ENCODE data around the gene PTPRCAP. TPM values are rescaled to one million over a fixed set of nuclear protein-coding genes. Genes with fewer than 3 reads are reported as not detected.

The PTPRCAP gene
- total RNA-seq, 6 donors from 2014 or later: 12.8 to 34.0 (median 18.0) TPM

- 78 to 83% methylated on average over 7 of the region's 7 CpGs for WGBS, 2 donors
- DNase-seq: no peak
- no peak for ATAC-seq (ENCODE audit: low FRiP score in 2 of 2)
Observed at GRCh38 chr11:67472882-67473281, 35.4 kb upstream of the PTPRCAP start.

GRCh38 chr11:67470337-67471002, 33.0 kb upstream of the PTPRCAP start:
- no peak overlapping the region for H3K27ac ChIP-seq
- ATAC-seq (ENCODE audit: low FRiP score in 2 of 2) (no peak), DNase-seq (no peak)
- no peaks in the 10 kb centered on the region for H3K36me3 ChIP-seq
- H3K4me3 ChIP-seq: no peak overlapping the region
- H3K4me1 ChIP-seq: peaks cover 21 to 36% (median 27%) of the 10 kb centered on the region in 4 donors
- no peaks in the 10 kb centered on the region for H3K9me3 ChIP-seq
- WGBS, 2 donors: 86% methylated on average over 8 of the region's 8 CpGs
- TF ChIP-seq EP300 (IDR thresholded peaks at IDR 0.05) (no peak), POLR2A (IDR thresholded peaks at IDR 0.05) (no peak), POLR2AphosphoS5 (IDR thresholded peaks at IDR 0.05) (no peak), CTCF (IDR thresholded peaks at IDR 0.05) (no peak)
- no peaks in the 10 kb centered on the region for H3K27me3 ChIP-seq

More at GRCh38 chr11:67472882-67473281, 35.4 kb upstream of the PTPRCAP start:
- TF ChIP-seq POLR2A (IDR thresholded peaks at IDR 0.05) (no peak), CTCF (IDR thresholded peaks at IDR 0.05) (no peak), POLR2AphosphoS5 (IDR thresholded peaks at IDR 0.05) (no peak), EP300 (IDR thresholded peaks at IDR 0.05) (no peak)
- Histone ChIP-seq H3K9me3 (no peaks in the 10 kb centered on the region), H3K36me3 (no peaks in the 10 kb centered on the region), H3K4me1 (peaks cover 11 to 16% (median 13%) of the 10 kb centered on the region in 4 donors), H3K27ac (no peak overlapping the region), H3K4me3 (no peak overlapping the region), H3K27me3 (no peaks in the 10 kb centered on the region)

- 12 to 15% methylated on average over 9 of the region's 9 CpGs for WGBS, 2 donors
- Histone ChIP-seq H3K4me1 (peaks cover 27 to 43% (median 33%) of the 10 kb centered on the region in 4 donors), H3K36me3 (no peaks in the 10 kb centered on the region), H3K27me3 (no peaks in the 10 kb centered on the region), H3K27ac (peak overlapping the region; percentile 85 to 93 (median 90)), H3K9me3 (no peaks in the 10 kb centered on the region), H3K4me3 (peak overlapping the region; percentile 66 to 98 (median 87))
- TF ChIP-seq CTCF (IDR thresholded peaks at IDR 0.05) (peak in 1 of 6 experiments; percentile 2), POLR2AphosphoS5 (IDR thresholded peaks at IDR 0.05) (no peak), EP300 (IDR thresholded peaks at IDR 0.05) (no peak), POLR2A (IDR thresholded peaks at IDR 0.05) (no peak)
- ATAC-seq (ENCODE audit: low FRiP score in 2 of 2) (no peak), DNase-seq (no peak)
Observed at GRCh38 chr11:67469508-67469811, 32.0 kb upstream of the PTPRCAP start.

- Histone ChIP-seq H3K36me3 (no peaks in the 10 kb centered on the region), H3K4me3 (peak within 1 kb of the TSS; percentile 71 to 98 (median 87)), H3K27ac (peak within 1 kb of the TSS; percentile 85 to 93 (median 90)), H3K4me1 (peaks cover 30 to 49% (median 37%) of the 10 kb centered on the region in 4 donors), H3K27me3 (no peaks in the 10 kb centered on the region), H3K9me3 (no peaks in the 10 kb centered on the region)
- 0% methylated on average over 5 to 9 of the region's 76 CpGs for WGBS, 2 donors
- ATAC-seq (ENCODE audit: low FRiP score in 2 of 2) (peak; percentile 95 to 96), DNase-seq (peak; percentile 96 to 99)
- TF ChIP-seq CTCF (IDR thresholded peaks at IDR 0.05) (peak; percentile 51 to 79 (median 68)), EP300 (IDR thresholded peaks at IDR 0.05) (peak in 1 of 4 donors; percentile 14), POLR2A (IDR thresholded peaks at IDR 0.05) (peak in 3 of 4 donors; percentile 59 to 85 (median 80)), POLR2AphosphoS5 (IDR thresholded peaks at IDR 0.05) (peak; percentile 85 to 88)
Observed at GRCh38 chr11:67468759-67469507, 31.5 kb upstream of the PTPRCAP start, which contains the start of gene TMEM134. TSS of gene TMEM134 (minus strand) at chr11:67469251. CDS start at chr11:67469192, 59 bp downstream.
